HepG2 (cell line): ENCODE results near the gene PARVB. TPM values are rescaled to one million over a fixed set of nuclear protein-coding genes. Genes with fewer than 3 reads are reported as not detected.

Source experiments
- ATAC-seq: fragments of 200-7000 bp; cut with Tn5 transposase; 3 replicates; pipeline ENCODE4 v1.9.1; 2020; ENCODE audit warnings: mild to moderate bottlenecking, moderate library complexity
- BruUV-seq: library from RNA; stranded (reverse); fragments of 400-500 nt; replicated peaks from 2 replicates; lab custom pipeline; 2021; lab: Mats Ljungman, UMichigan
- CTCF ChIA-PET: fragments of 300-600 bp; formaldehyde crosslinking; extraction: SDS; loops from one replicate; lab custom pipeline; 2021; ENCODE audit warnings: low total read pairs, inconsistent platforms, low intra/inter-chr PET ratio; lab: Yijun Ruan, JAX
- POLR2A ChIA-PET: fragments of 350-600 bp; sonication (Branson Sonifier 250); formaldehyde crosslinking; loops from one replicate; lab custom pipeline; 2020; ENCODE audit warnings: antibody characterized with exemption, inconsistent platforms; lab: Yijun Ruan, JAX
- DNase-seq: peaks from one replicate; pipeline ENCODE4 v3.0.0-alpha.2; 2015; ENCODE audit warnings: low spot score
- FAIRE-seq: peaks from 3 replicates; lab custom pipeline; 2011; peaks lifted over from hg19 to GRCh38; lab: Jason Lieb, UNC
- H2AFZ ChIP-seq: one replicate; pipeline ENCODE4 v1.6.1; 2011; ENCODE audit warnings: low read length, inconsistent platforms
- H3K27ac ChIP-seq: fragments of 300-600 bp; 3 replicates; pipeline ENCODE4 v1.8.0; 2011; ENCODE audit warnings: mixed run types, mild to moderate bottlenecking, mixed read lengths, low read length, inconsistent platforms; ENCODE audit not compliant: insufficient read depth; ENCODE audit errors: extremely low read length
- H3K27me3 ChIP-seq, 2 experiments: fragments of 200-600 bp in 1 of 2; 2 replicates in 1 of 2; 3 replicates in 1 of 2; pipeline versions ENCODE4 v1.6.0 to v1.8.0; 2011; ENCODE audit warnings: low read length in 2 of 2, mild to moderate bottlenecking in 2 of 2, moderate library complexity in 2 of 2, inconsistent platforms in 1 of 2; ENCODE audit not compliant: insufficient read depth in 2 of 2, control insufficient read depth in 1 of 2
- H3K36me3 ChIP-seq, 2 experiments: fragments of 200-600 bp in 1 of 2; replicated peaks in 1 of 2; 2 replicates in 1 of 2; 3 replicates in 1 of 2; pipeline versions ENCODE4 v1.5.1 to v1.8.0; 2011; ENCODE audit warnings: low read length in 2 of 2, inconsistent platforms in 1 of 2; ENCODE audit not compliant: insufficient read depth in 2 of 2, control insufficient read depth in 1 of 2
- H3K4me1 ChIP-seq: 2 replicates; pipeline ENCODE4 v1.5.1; 2012; ENCODE audit warnings: low read length, inconsistent platforms; ENCODE audit not compliant: insufficient read depth
- H3K4me2 ChIP-seq: 2 replicates; pipeline ENCODE4 v1.6.0; 2011; ENCODE audit warnings: low read depth, low read length, inconsistent platforms
- H3K4me3 ChIP-seq, 3 experiments: fragments of 200-600 bp in 1 of 3; sonication (generic), shearing (Covaris generic) in 1 of 3; replicated peaks in 1 of 3; 2 replicates each; pipeline ENCODE4 v1.5.1; 2011 to 2016; ENCODE audit warnings: low read length in 3 of 3, inconsistent platforms in 2 of 3, low read depth in 2 of 3, mild to moderate bottlenecking in 2 of 3, control low read depth in 1 of 3, mixed read lengths in 1 of 3; ENCODE audit not compliant: insufficient read depth in 1 of 3
- H3K79me2 ChIP-seq: one replicate; pipeline ENCODE4 v1.6.1; 2011; ENCODE audit warnings: low read length, inconsistent platforms; ENCODE audit not compliant: insufficient read depth
- H3K9ac ChIP-seq: 2 replicates; pipeline ENCODE4 v1.6.0; 2011; ENCODE audit warnings: mild to moderate bottlenecking, low read depth, low read length, inconsistent platforms; ENCODE audit not compliant: insufficient read depth
- H3K9me3 ChIP-seq: 2 replicates; pipeline ENCODE4 v1.5.1; 2012; ENCODE audit warnings: mild to moderate bottlenecking, low read length
- H4K20me1 ChIP-seq: 2 replicates; pipeline ENCODE4 v1.6.0; 2011; ENCODE audit warnings: inconsistent platforms, mild to moderate bottlenecking, low read length, moderate library complexity; ENCODE audit not compliant: insufficient read depth
- KIAA2018 ChIP-seq: sonication (generic); formaldehyde crosslinking; IDR thresholded peaks from 2 replicates; pipeline ENCODE4 v1.5.0; 2020; ENCODE audit warnings: mild to moderate bottlenecking, missing genetic modification reagents, borderline replicate concordance
- RORA ChIP-seq: sonication (generic); formaldehyde crosslinking; IDR thresholded peaks from 2 replicates; pipeline ENCODE4 v1.5.0; 2020; ENCODE audit warnings: mild to moderate bottlenecking, missing genetic modification reagents, moderate library complexity
- SRSF1 ChIP-seq: fragments of 200-400 bp; formaldehyde crosslinking; optimal IDR thresholded peaks from 2 replicates; pipeline ENCODE3; 2017; ENCODE audit warnings: mild to moderate bottlenecking, low read depth, low read length, moderate library complexity
- TFAP4 ChIP-seq: sonication (generic); IDR thresholded peaks from 2 replicates; pipeline ENCODE4 v1.6.1; 2016; ENCODE audit warnings: low read depth, borderline replicate concordance
- UBTF ChIP-seq: sonication (generic); formaldehyde crosslinking; IDR thresholded peaks from 2 replicates; pipeline ENCODE4 v1.4.0; 2020; ENCODE audit warnings: mild to moderate bottlenecking, missing genetic modification reagents
- ZBTB33 ChIP-seq: sonication (generic); formaldehyde crosslinking; IDR thresholded peaks from 2 replicates; pipeline ENCODE4 v1.4.0; 2020; ENCODE audit warnings: missing genetic modification reagents
- ZNF17 ChIP-seq: sonication (generic); formaldehyde crosslinking; IDR thresholded peaks from 2 replicates; pipeline ENCODE4 v1.5.0; 2020; ENCODE audit warnings: mild to moderate bottlenecking, missing genetic modification reagents
- WGBS: methylation state at CpG from one replicate; pipeline ENCODE4 v1.1.6; 2017; ENCODE audit warnings: low lambda C conversion rate; 5-methylcytosine and 5-hydroxymethylcytosine counted together
- in situ Hi-C: cut with HindIII; loops from 2 replicates; pipeline ENCODE4 v1.10.0; 2017; ENCODE audit warnings: low pct_unique_long_range_greater_than_20kb; ENCODE audit not compliant: extremely low pct_ligation_motif_present
- intact Hi-C: fragments of 100-400 bp; cut with micrococcal nuclease; formaldehyde crosslinking; loops from one replicate; pipeline ENCODE4 v1.10.0; 2022; ENCODE audit not compliant: unreplicated experiment
- polyA plus RNA-seq, 8 experiments: library from polyadenylated mRNA; depleted of rRNA in 3 of 8; stranded (reverse) in 7 of 8; unstranded in 1 of 8; fragments of >200 nt; fragmentation: Illumina TruSeq in 4 of 8; extraction: Trizol in 4 of 8; gene quantifications; 2 replicates each; pipeline versions ENCODE4 v1.2.1 to v1.2.3, GENCODE V29; 2011 to 2016; ENCODE audit warnings: low read depth in 4 of 8, missing spikeins in 1 of 8, mixed read lengths in 1 of 8; ENCODE audit not compliant: insufficient read depth in 1 of 8
- total RNA-seq, 5 experiments: library from RNA; depleted of rRNA; stranded (reverse); fragments of >200 nt; fragmentation: Illumina TruSeq; extraction: Trizol; gene quantifications; 2 replicates each; pipeline ENCODE4 v1.2.3, GENCODE V29; 2016; ENCODE audit warnings: low read depth in 1 of 5

PARVB gene
- total and polyA plus RNA-seq, 2 of the 13 experiments (the other 11 are each of a cell fraction or from before 2014, with no cell fraction given) = 0.11 to 0.15 TPM

GRCh38 chr22:44071781-44072326, 47.8 kb downstream of the PARVB start (continued):
- no peak for TF ChIP-seq RORA (CRISPR knock-in tag)
- TF ChIP-seq TFAP4 = no peak
- TF ChIP-seq UBTF = no peak
- no peak for TF ChIP-seq ZBTB33 (CRISPR knock-in tag)
- no peak for TF ChIP-seq ZNF17 (CRISPR knock-in tag)
- TF ChIP-seq SRSF1 = no peak

GRCh38 chr22:44074337-44074984, 50.4 kb downstream of the PARVB start:
- no TSS peak for BruUV-seq
- Histone ChIP-seq H3K9me3 (no peaks in the 10 kb centered on the region), H3K36me3 (no peaks in the 10 kb centered on the region), H4K20me1 (no peaks in the 10 kb centered on the region), H3K4me2 (no peak overlapping the region), H3K4me3 (no peak overlapping the region), H3K4me1 (no peaks in the 10 kb centered on the region), H2AFZ (no peak overlapping the region), H3K79me2 (no peaks in the 10 kb centered on the region), H3K27me3 (peaks cover 1 to 25% of the 10 kb centered on the region in 2 experiments; a peak in 3 of 5 replicates), H3K27ac (no peak overlapping the region), H3K9ac (no peak overlapping the region)
- in situ Hi-C loops = no loop called here
- FAIRE-seq (no peak), ATAC-seq (no peak), DNase-seq (no peak)
- intact Hi-C loops = no loop called here
- ChIA-PET POLR2A (no interaction called here), CTCF (no interaction called here)
- WGBS = 0% methylated on average over 2 of the region's 11 CpGs
- TF ChIP-seq KIAA2018 (CRISPR knock-in tag) = no peak
